Kidney epithelial cell (primary cell): Measurements from ENCODE around the gene SCAANT1. TPM values are rescaled to one million over a fixed set of nuclear protein-coding genes. Genes with fewer than 3 reads are reported as not detected.

ENCODE experiments used
- DNase-seq: peaks from one replicate; pipeline ENCODE4 v3.0.0-alpha.2; 2010; ENCODE audit warnings: low read depth
- H3K27me3 ChIP-seq: 2 replicates; pipeline ENCODE4 v1.6.0; 2011; ENCODE audit warnings: low read length; ENCODE audit not compliant: control insufficient read depth, insufficient read depth
- H3K36me3 ChIP-seq: 2 replicates; pipeline ENCODE4 v1.5.1; 2011; ENCODE audit warnings: low read length; ENCODE audit not compliant: control insufficient read depth, insufficient read depth
- H3K4me3 ChIP-seq: 2 replicates; pipeline ENCODE4 v1.5.1; 2011; ENCODE audit warnings: low read depth, mild to moderate bottlenecking, control low read depth, low read length
- total RNA-seq: library from RNA; depleted of rRNA; stranded (reverse); fragments of >200 nt; gene quantifications from 2 replicates; pipeline ENCODE4 v1.2.3, GENCODE V29; 2015
- TF ChIP-seq, protein P1 (sequence below): IDR thresholded peaks from 2 replicates; pipeline ENCODE4 v1.5.1; 2011; ENCODE audit warnings: mild to moderate bottlenecking, moderate library complexity, low read length, control low read depth, inconsistent platforms; ENCODE audit not compliant: insufficient read depth, poor library complexity, severe bottlenecking

The SCAANT1 gene
- total RNA-seq, 1 donor from 2014 or later = not detected

DNA sequence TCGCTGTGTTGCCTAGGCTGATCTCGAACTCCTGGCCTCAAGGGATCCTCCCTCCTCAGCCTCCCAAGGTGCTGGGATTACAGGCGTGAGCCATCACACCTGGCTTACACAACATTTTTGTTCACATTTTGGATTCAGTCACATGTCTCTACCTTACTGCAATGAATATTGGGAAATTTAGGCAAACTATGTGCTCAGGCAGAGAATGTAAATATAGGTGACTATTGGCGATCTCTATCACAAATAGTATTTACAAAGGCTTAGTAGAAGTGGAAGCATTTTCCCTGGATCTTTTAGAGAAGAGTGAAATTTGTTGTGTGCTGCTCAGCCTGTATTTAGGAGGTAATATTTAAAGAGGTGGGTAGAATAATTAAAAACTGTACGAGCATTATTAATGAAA lies 20.7 kb downstream of the SCAANT1 start:
- TF ChIP-seq, protein P1, sequence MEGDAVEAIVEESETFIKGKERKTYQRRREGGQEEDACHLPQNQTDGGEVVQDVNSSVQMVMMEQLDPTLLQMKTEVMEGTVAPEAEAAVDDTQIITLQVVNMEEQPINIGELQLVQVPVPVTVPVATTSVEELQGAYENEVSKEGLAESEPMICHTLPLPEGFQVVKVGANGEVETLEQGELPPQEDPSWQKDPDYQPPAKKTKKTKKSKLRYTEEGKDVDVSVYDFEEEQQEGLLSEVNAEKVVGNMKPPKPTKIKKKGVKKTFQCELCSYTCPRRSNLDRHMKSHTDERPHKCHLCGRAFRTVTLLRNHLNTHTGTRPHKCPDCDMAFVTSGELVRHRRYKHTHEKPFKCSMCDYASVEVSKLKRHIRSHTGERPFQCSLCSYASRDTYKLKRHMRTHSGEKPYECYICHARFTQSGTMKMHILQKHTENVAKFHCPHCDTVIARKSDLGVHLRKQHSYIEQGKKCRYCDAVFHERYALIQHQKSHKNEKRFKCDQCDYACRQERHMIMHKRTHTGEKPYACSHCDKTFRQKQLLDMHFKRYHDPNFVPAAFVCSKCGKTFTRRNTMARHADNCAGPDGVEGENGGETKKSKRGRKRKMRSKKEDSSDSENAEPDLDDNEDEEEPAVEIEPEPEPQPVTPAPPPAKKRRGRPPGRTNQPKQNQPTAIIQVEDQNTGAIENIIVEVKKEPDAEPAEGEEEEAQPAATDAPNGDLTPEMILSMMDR = no peak
- DNase-seq = no peak
- H3K4me3 ChIP-seq = no peak overlapping the region
- H3K27me3 ChIP-seq = no peaks in the 10 kb centered on the region
- H3K36me3 ChIP-seq = no peaks in the 10 kb centered on the region

- H3K36me3 ChIP-seq = no peaks in the 10 kb centered on the region
- TF ChIP-seq, protein P1 = no peak
- no peaks in the 10 kb centered on the region for H3K27me3 ChIP-seq
- no peak overlapping the region for H3K4me3 ChIP-seq
- DNase-seq = no peak
Measured at GRCh38 chr3:63886858-63887257, 25.3 kb downstream of the SCAANT1 start.

DNA sequence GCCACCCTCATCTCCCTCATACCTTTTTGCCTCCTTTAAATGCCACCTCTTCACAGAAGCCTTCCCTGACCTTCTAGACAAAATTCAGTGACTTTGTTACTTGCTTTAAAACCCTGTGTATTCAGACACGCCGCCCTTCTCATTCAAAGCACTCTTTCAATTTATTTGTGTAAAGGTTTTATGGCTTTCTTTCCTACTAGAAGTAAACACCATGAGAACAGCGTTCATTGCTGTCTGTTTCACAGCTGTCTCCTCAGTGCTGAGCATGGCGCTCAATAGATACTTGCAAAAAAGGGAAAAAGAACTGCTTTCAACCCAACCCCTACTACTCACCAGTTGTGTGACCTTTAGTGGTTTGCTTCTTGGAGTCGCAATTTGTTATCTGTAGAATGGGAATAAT lies 31.5 kb downstream of the SCAANT1 start:
- no peak overlapping the region for H3K4me3 ChIP-seq
- no peaks in the 10 kb centered on the region for H3K27me3 ChIP-seq
- TF ChIP-seq, protein P1 = no peak
- no peaks in the 10 kb centered on the region for H3K36me3 ChIP-seq
- no peak for DNase-seq

- TF ChIP-seq, protein P1 = no peak
- Histone ChIP-seq H3K36me3 (no peaks in the 10 kb centered on the region), H3K27me3 (no peaks in the 10 kb centered on the region), H3K4me3 (no peak overlapping the region)
- DNase-seq = no peak
Measured at GRCh38 chr3:63878394-63879060, 33.7 kb downstream of the SCAANT1 start.

- no peak overlapping the region for H3K4me3 ChIP-seq
- H3K27me3 ChIP-seq = no peaks in the 10 kb centered on the region
- TF ChIP-seq, protein P1 = no peak
- no peak for DNase-seq
- H3K36me3 ChIP-seq = no peaks in the 10 kb centered on the region
Measured at GRCh38 chr3:63877737-63878393, 34.3 kb downstream of the SCAANT1 start.
